HEK293 (cell line): ENCODE measurements around the gene SPINDOC.

ENCODE experiments used
- CTCF ChIA-PET: fragments of 350-600 bp; formaldehyde crosslinking; extraction: SDS; loops from one replicate; lab custom pipeline; 2021; ENCODE audit warnings: antibody characterized with exemption; lab: Yijun Ruan, JAX
- POLR2A ChIA-PET: fragments of 300-600 bp; formaldehyde crosslinking; extraction: SDS; loops from one replicate; lab custom pipeline; 2020; ENCODE audit warnings: antibody characterized with exemption, inconsistent platforms; lab: Yijun Ruan, JAX
- H3K27ac ChIP-seq: fragments of 200-500 bp; sonication (Bioruptor generic); 2 replicates; pipeline ENCODE4 v1.5.1; 2014; ENCODE audit warnings: low read depth, low read length, control low read depth, inconsistent platforms; ENCODE audit errors: extremely low read depth
- H3K36me3 ChIP-seq, 2 experiments: fragments of 200-500 bp in 1 of 2; sonication (Bioruptor generic) in 1 of 2; 1 replicate in 1 of 2; 2 replicates in 1 of 2; pipeline ENCODE4 v1.5.1; 2014 to 2017; ENCODE audit warnings: inconsistent platforms in 2 of 2, low read length in 2 of 2; ENCODE audit not compliant: control insufficient read depth in 2 of 2, insufficient read depth in 1 of 2
- H3K4me1 ChIP-seq: fragments of 200-500 bp; sonication (Bioruptor generic); 2 replicates; pipeline ENCODE4 v1.5.1; 2014; ENCODE audit warnings: mild to moderate bottlenecking, low read length, inconsistent platforms; ENCODE audit not compliant: control insufficient read depth, insufficient read depth
- H3K4me3 ChIP-seq: 2 replicates; pipeline ENCODE4 v1.5.1; 2011; ENCODE audit warnings: low read depth, mild to moderate bottlenecking, control low read depth, low read length, moderate library complexity
- H3K9me3 ChIP-seq: fragments of 200-500 bp; sonication (Bioruptor generic); 2 replicates; pipeline ENCODE4 v1.5.1; 2014; ENCODE audit warnings: low read depth, low read length, inconsistent platforms; ENCODE audit not compliant: control insufficient read depth, insufficient read depth
- BCL6B ChIP-seq: fragments of 450-650 bp; formaldehyde crosslinking; IDR thresholded peaks from 2 replicates; pipeline ENCODE4 v1.5.1; 2017; ENCODE audit warnings: missing biosample characterization, missing genetic modification characterization
- CTCF ChIP-seq: fragments of 450-650 bp; formaldehyde crosslinking; IDR thresholded peaks from 2 replicates; pipeline ENCODE4 v1.5.1; 2016; ENCODE audit warnings: missing biosample characterization, missing genetic modification characterization
- MYNN ChIP-seq: fragments of 450-650 bp; formaldehyde crosslinking; IDR thresholded peaks from 2 replicates; pipeline ENCODE4 v1.5.1; 2016; ENCODE audit warnings: missing biosample characterization, missing genetic modification characterization, borderline replicate concordance
- PRDM4 ChIP-seq: fragments of 450-650 bp; formaldehyde crosslinking; IDR thresholded peaks from 2 replicates; pipeline ENCODE4 v1.5.1; 2017; ENCODE audit warnings: missing biosample characterization, missing genetic modification characterization
- SCRT1 ChIP-seq: fragments of 450-650 bp; formaldehyde crosslinking; IDR thresholded peaks from 2 replicates; pipeline ENCODE4 v1.5.1; 2016; ENCODE audit warnings: missing biosample characterization, missing genetic modification characterization, borderline replicate concordance
- SCRT2 ChIP-seq: fragments of 450-650 bp; formaldehyde crosslinking; IDR thresholded peaks from 2 replicates; pipeline ENCODE4 v1.5.1; 2016; ENCODE audit warnings: missing biosample characterization, missing genetic modification characterization
- TSHZ1 ChIP-seq: fragments of 450-650 bp; formaldehyde crosslinking; IDR thresholded peaks from 2 replicates; pipeline ENCODE4 v1.5.1; 2016; ENCODE audit warnings: missing biosample characterization, missing genetic modification characterization, borderline replicate concordance
- ZBTB10 ChIP-seq: fragments of 450-650 bp; formaldehyde crosslinking; IDR thresholded peaks from 2 replicates; pipeline ENCODE4 v1.5.1; 2016; ENCODE audit warnings: missing biosample characterization, missing genetic modification characterization
- ZNF175 ChIP-seq: fragments of 450-650 bp; formaldehyde crosslinking; IDR thresholded peaks from 2 replicates; pipeline ENCODE4 v1.5.1; 2016; ENCODE audit warnings: missing biosample characterization, missing genetic modification characterization
- ZNF2 ChIP-seq: fragments of 450-650 bp; formaldehyde crosslinking; IDR thresholded peaks from 2 replicates; pipeline ENCODE4 v1.5.1; 2016; ENCODE audit warnings: missing biosample characterization, missing genetic modification characterization
- ZNF211 ChIP-seq: fragments of 450-650 bp; formaldehyde crosslinking; IDR thresholded peaks from 2 replicates; pipeline ENCODE4 v1.5.1; 2016; ENCODE audit warnings: low read depth, missing biosample characterization, missing genetic modification characterization
- ZNF398 ChIP-seq: fragments of 450-650 bp; formaldehyde crosslinking; IDR thresholded peaks from 2 replicates; pipeline ENCODE4 v1.5.1; 2017; ENCODE audit warnings: missing biosample characterization, missing genetic modification characterization
- ZNF488 ChIP-seq: fragments of 450-650 bp; formaldehyde crosslinking; IDR thresholded peaks from 2 replicates; pipeline ENCODE4 v1.5.1; 2016; ENCODE audit warnings: missing biosample characterization, missing genetic modification characterization
- ZNF677 ChIP-seq: fragments of 450-650 bp; IDR thresholded peaks from 2 replicates; pipeline ENCODE4 v1.5.0; 2018; ENCODE audit warnings: missing biosample characterization, mild to moderate bottlenecking, missing genetic modification characterization, moderate library complexity
- ZNF692 ChIP-seq: fragments of 450-650 bp; formaldehyde crosslinking; IDR thresholded peaks from 2 replicates; pipeline ENCODE4 v1.5.1; 2016; ENCODE audit warnings: missing biosample characterization, missing genetic modification characterization

Gene SPINDOC

GRCh38 chr11:63837739-63838138 is 24.5 kb downstream of the SPINDOC start:
- H3K27ac ChIP-seq = no peak overlapping the region
- H3K4me1 ChIP-seq = 0 out of 2 replicates have a peak, but pooled peaks cover 5% of the 10 kb centered on the region
- peaks cover 0 to 13% of the 10 kb centered on the region in 2 experiments; a peak in 1 of 3 replicates for H3K36me3 ChIP-seq
- no peak overlapping the region for H3K4me3 ChIP-seq
- H3K9me3 ChIP-seq = no peaks in the 10 kb centered on the region
- TF ChIP-seq ZNF677 (tag by site-specific recombination) (no peak), SCRT2 (tag by site-specific recombination) (peak; percentile 83; the same call in 1 of the 2 replicates), TSHZ1 (tag by site-specific recombination) (no peak)
- ChIA-PET POLR2A (interaction anchor here (0.6 kb wide), 2 partner anchors 48 to 318 kb away, joined by 4 read pairs; no protein-coding TSS in a partner anchor), CTCF (interaction anchor here (0.6 to 7.4 kb wide), 45 partner anchors 8 to 395 kb away, joined by 3 to 135 read pairs (median 5); partner anchors contain the start of genes RCOR2 and ZFTA)

- POLR2A ChIA-PET = interaction anchor here (0.6 to 2.5 kb wide), 21 partner anchors 10 to 347 kb away, joined by 3 to 14 read pairs (median 5); partner anchors contain the start of genes COX8A, RCOR2, STIP1 and ZFTA
- Histone ChIP-seq H3K36me3 (peaks cover 0 to 16% of the 10 kb centered on the region in 2 experiments; a peak in 1 of 3 replicates), H3K4me3 (peak overlapping the region; percentile 17), H3K4me1 (0 out of 2 replicates have a peak, but pooled peaks cover 6% of the 10 kb centered on the region), H3K9me3 (no peaks in the 10 kb centered on the region), H3K27ac (no peak overlapping the region)
- CTCF ChIA-PET = interaction anchor here (0.6 to 7.4 kb wide), 30 partner anchors 9 to 466 kb away, joined by 3 to 135 read pairs (median 5); partner anchors contain the start of genes RCOR2 and ZFTA
- TF ChIP-seq SCRT1 (tag by site-specific recombination) (no peak), MYNN (no peak), ZNF175 (no peak), ZNF211 (tag by site-specific recombination) (no peak), ZNF398 (tag by site-specific recombination) (no peak), ZBTB10 (tag by site-specific recombination) (no peak), ZNF2 (no peak), BCL6B (tag by site-specific recombination) (no peak), PRDM4 (tag by site-specific recombination) (no peak), ZNF488 (tag by site-specific recombination) (no peak), ZNF692 (no peak), CTCF (tag by site-specific recombination) (no peak)
Measured at GRCh38 chr11:63838150-63838677, 25.0 kb downstream of the SPINDOC start.
